ENCODE results near the gene NETO1. TPM values are rescaled to one million over a fixed set of nuclear protein-coding genes. Genes with fewer than 3 reads are reported as not detected.

NETO1 gene
- total RNA-seq, 1 donor from 2014 or later = not detected

DNA sequence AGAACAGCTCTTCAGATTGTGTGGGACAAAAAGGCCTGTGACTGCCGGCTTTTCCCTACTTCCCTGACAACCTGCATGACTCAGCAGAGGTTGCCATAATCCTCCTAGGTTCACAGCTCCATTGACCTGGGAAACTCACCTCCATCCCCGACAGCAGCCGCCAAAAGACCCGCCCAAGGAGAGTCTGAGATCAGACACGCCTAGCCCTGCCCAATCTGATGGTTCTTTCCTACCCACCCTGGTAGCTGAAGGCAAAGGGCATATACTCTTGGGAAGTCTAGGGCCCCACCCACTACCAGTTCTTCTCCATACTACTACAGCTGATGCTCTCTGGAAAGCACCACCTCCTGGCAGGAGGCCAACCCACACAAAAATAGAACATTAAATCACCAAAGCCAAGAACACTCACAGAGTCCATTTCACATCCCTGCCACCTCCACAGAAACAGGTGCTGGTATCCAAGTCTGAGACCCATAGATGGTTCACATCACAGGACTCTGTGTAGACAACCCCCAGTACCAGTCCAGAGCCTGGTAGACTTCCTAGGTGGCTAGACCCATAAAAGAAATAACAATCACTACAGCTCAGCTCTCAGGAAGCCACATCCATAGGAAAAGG lies 140.6 kb downstream of the NETO1 start:
- no peak for DNase-seq (ENCODE audit: low spot score)

GRCh38 chr18:72726201-72726600 lies 141.6 kb downstream of the NETO1 start:
- DNase-seq (ENCODE audit: low spot score) = no peak

DNA sequence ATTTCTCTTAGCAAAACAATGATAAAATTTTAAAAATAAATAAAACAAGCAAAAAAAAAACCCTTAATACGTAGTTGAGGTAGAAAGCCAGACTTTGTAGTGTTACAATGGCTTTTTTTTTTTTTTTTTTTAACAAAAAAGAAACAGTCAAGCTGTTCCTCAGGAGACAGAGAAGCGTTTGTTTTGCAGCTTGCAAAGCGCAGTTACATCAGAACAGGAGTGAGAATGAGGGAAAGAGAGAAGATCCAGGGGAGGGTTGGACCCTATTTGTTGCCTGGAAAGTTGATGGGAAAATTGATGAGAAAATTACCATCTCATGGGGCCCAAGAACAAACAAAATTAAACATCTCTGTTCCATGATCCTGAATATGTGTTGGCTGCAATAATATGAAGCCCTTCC lies 146.5 kb downstream of the NETO1 start:
- DNase-seq (ENCODE audit: low spot score) = no peak

- DNase-seq (ENCODE audit: low spot score) = no peak
Observed at GRCh38 chr18:72720116-72720515, 147.7 kb downstream of the NETO1 start.

- DNase-seq (ENCODE audit: low spot score) = no peak
Observed at GRCh38 chr18:72704202-72704601, 163.6 kb downstream of the NETO1 start.

DNA sequence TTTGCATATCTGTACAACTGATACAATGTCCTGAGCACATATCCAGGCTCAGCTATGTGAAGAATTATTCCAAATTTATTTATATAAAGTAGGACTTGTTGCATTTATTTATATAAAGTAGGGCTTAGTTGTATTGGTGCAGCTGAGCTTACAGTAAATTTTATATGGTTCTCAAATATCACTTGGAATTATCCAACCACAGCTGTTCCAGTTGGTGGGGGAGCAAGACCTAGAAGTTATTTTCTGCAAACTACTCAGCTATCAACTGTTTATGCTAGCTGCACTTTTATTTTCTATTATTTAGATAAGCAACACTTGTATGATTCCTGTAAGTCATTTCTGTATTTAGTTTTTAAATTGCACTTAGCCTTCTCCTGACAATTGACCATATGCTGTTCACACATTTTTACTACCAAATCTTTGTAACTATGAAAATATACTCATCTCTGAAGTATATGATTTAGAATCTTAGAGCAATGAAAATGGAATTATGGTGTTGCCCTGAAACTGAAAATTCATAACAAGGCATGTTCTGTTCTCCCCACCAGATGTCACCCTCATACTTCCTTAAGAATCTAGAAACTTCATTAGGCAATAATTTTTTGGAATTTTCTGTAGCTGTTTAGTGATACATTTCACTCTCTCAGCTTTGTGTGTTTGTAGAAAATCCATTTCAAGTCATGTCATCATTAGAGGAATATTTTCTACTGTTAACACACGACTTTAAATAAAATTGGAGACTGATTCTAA lies 166.7 kb downstream of the NETO1 start:
- DNase-seq (ENCODE audit: low spot score) = no peak

- DNase-seq (ENCODE audit: low spot score) = no peak
Observed at GRCh38 chr18:72697706-72698105, 170.1 kb downstream of the NETO1 start.

- no peak for DNase-seq (ENCODE audit: low spot score)
Observed at GRCh38 chr18:72692595-72692994, 175.2 kb downstream of the NETO1 start.
